A549 (cell line): ENCODE data around the gene CCNG2. TPM values are rescaled to one million over a fixed set of nuclear protein-coding genes. Genes with fewer than 3 reads are reported as not detected.

ENCODE experiments used
- ATAC-seq, 2 experiments: fragments of 200-7000 bp in 1 of 2; fragments of >200 bp in 1 of 2; cut with Nextera tagmentation in 1 of 2; cut with Tn5 transposase in 1 of 2; 3 replicates each; pipeline versions ENCODE4 v1.8.0 to v1.9.1; 2018 to 2020; ENCODE audit warnings: mild to moderate bottlenecking in 1 of 2, moderate library complexity in 1 of 2
- CTCF ChIA-PET: fragments of 300-600 bp; sonication (Branson Sonifier 250); formaldehyde crosslinking; extraction: SDS; loops from one replicate; lab custom pipeline; 2021; ENCODE audit warnings: antibody characterized with exemption, inconsistent platforms; lab: Yijun Ruan, JAX
- POLR2A ChIA-PET: fragments of 350-600 bp; formaldehyde crosslinking; extraction: SDS; loops from one replicate; lab custom pipeline; 2021; ENCODE audit warnings: antibody characterized with exemption, inconsistent platforms; lab: Yijun Ruan, JAX
- DNase-seq, 2 experiments: peaks; one replicate each; pipeline versions ENCODE4 v3.0.0 to v3.0.0-alpha.2; 2011 to 2016; ENCODE audit warnings: low read depth in 1 of 2, low spot score in 1 of 2
- FAIRE-seq: peaks from 2 replicates; lab custom pipeline; 2011; peaks lifted over from hg19 to GRCh38; lab: Jason Lieb, UNC
- H3K27ac ChIP-seq, 2 experiments: fragments of >200 bp; sonication (Bioruptor Twin); formaldehyde crosslinking; 3 replicates each; pipeline ENCODE4 v1.5.1; 2016 to 2017
- H3K4me1 ChIP-seq: fragments of >200 bp; sonication (Bioruptor Twin); formaldehyde crosslinking; 3 replicates; pipeline ENCODE4 v1.6.1; 2016
- H3K4me2 ChIP-seq: fragments of >200 bp; sonication (Bioruptor Twin); formaldehyde crosslinking; 3 replicates; pipeline ENCODE4 v1.6.1; 2016
- H3K4me3 ChIP-seq: fragments of >200 bp; sonication (Bioruptor Twin); formaldehyde crosslinking; 3 replicates; pipeline ENCODE4 v1.5.1; 2016
- H3K9me3 ChIP-seq: fragments of >200 bp; sonication (Bioruptor Twin); formaldehyde crosslinking; 3 replicates; pipeline ENCODE4 v1.6.1; 2016
- CBX2 ChIP-seq: fragments of 200-600 bp; sonication (generic); IDR thresholded peaks from 2 replicates; pipeline ENCODE4 v1.6.1; 2016; ENCODE audit warnings: low read depth, mild to moderate bottlenecking, borderline replicate concordance
- CEBPB ChIP-seq, 2 experiments: fragments of >200 bp in 1 of 2; sonication (Bioruptor Twin) in 1 of 2; formaldehyde crosslinking in 1 of 2; IDR thresholded peaks; 2 replicates each; pipeline ENCODE4 v1.6.1; 2012 to 2016
- CHD2 ChIP-seq: fragments of 150-350 bp; IDR thresholded peaks from 2 replicates; pipeline ENCODE4 v1.6.1; 2014; ENCODE audit warnings: low read length; ENCODE audit not compliant: partially characterized antibody
- CHD4 ChIP-seq: fragments of 200-600 bp; sonication (generic); IDR thresholded peaks from 2 replicates; pipeline ENCODE4 v1.6.1; 2016; ENCODE audit warnings: antibody characterized with exemption, mild to moderate bottlenecking, borderline replicate concordance
- CTCF ChIP-seq: fragments of >200 bp; sonication (Bioruptor Twin); formaldehyde crosslinking; IDR thresholded peaks from 3 replicates; pipeline ENCODE4 v1.5.1; 2016
- FOSB ChIP-seq: fragments of 250-450 bp; sonication (Bioruptor Pico); IDR thresholded peaks from 2 replicates; pipeline ENCODE4 v1.5.0; 2020; ENCODE audit warnings: mild to moderate bottlenecking, moderate library complexity
- GATA3 ChIP-seq: IDR thresholded peaks from 2 replicates; pipeline ENCODE4 v1.6.1; 2012; ENCODE audit warnings: borderline replicate concordance
- HDAC2 ChIP-seq: fragments of 200-600 bp; sonication (generic); IDR thresholded peaks from 2 replicates; pipeline ENCODE4 v1.6.1; 2016
- HES2 ChIP-seq: fragments of >200 bp; sonication (Bioruptor Twin); formaldehyde crosslinking; IDR thresholded peaks from 2 replicates; pipeline ENCODE4 v1.6.1; 2016
- HEYL ChIP-seq: fragments of 250-450 bp; sonication (Bioruptor Pico); IDR thresholded peaks from 2 replicates; pipeline ENCODE4 v1.8.0; 2021; ENCODE audit warnings: mild to moderate bottlenecking, moderate library complexity
- JUN ChIP-seq, 2 experiments: fragments of >200 bp; sonication (Bioruptor Twin); formaldehyde crosslinking; IDR thresholded peaks; 2 replicates in 1 of 2; 3 replicates in 1 of 2; pipeline ENCODE4 v1.6.1; 2016 to 2017
- MAFK ChIP-seq: fragments of 450-650 bp; IDR thresholded peaks from 2 replicates; pipeline ENCODE4 v1.6.1; 2014; ENCODE audit not compliant: partially characterized antibody
- MYC ChIP-seq: IDR thresholded peaks from 2 replicates; pipeline ENCODE4 v1.6.1; 2012; ENCODE audit warnings: mild to moderate bottlenecking, inconsistent platforms, low read length, improper control_type of control experiment, borderline replicate concordance
- PBX3 ChIP-seq: IDR thresholded peaks from 2 replicates; pipeline ENCODE4 v1.6.1; 2012
- RAD21 ChIP-seq, 2 experiments: fragments of >200 bp in 1 of 2; sonication (Bioruptor Twin) in 1 of 2; formaldehyde crosslinking in 1 of 2; IDR thresholded peaks in 1 of 2; conservative IDR thresholded peaks in 1 of 2; 2 replicates in 1 of 2; 3 replicates in 1 of 2; pipeline ENCODE4 v1.6.1; 2012 to 2018; ENCODE audit warnings: inconsistent platforms in 1 of 2
- RARB ChIP-seq: fragments of 250-450 bp; sonication (Bioruptor Pico); IDR thresholded peaks from 2 replicates; pipeline ENCODE4 v1.8.0; 2021; ENCODE audit warnings: mild to moderate bottlenecking, moderate library complexity
- RCOR1 ChIP-seq: fragments of 150-350 bp; IDR thresholded peaks from 2 replicates; pipeline ENCODE4 v1.6.1; 2014; ENCODE audit warnings: antibody characterized with exemption, low read length, low read depth
- RNF2 ChIP-seq: fragments of 200-600 bp; sonication (generic); IDR thresholded peaks from 2 replicates; pipeline ENCODE4 v1.6.1; 2016; ENCODE audit warnings: low read depth, mild to moderate bottlenecking, antibody characterized with exemption, moderate library complexity, borderline replicate concordance
- SREBF2 ChIP-seq: fragments of 450-650 bp; IDR thresholded peaks from 2 replicates; pipeline ENCODE4 v1.6.1; 2014; ENCODE audit warnings: mild to moderate bottlenecking, moderate library complexity
- ZFP36 ChIP-seq: fragments of 450-650 bp; IDR thresholded peaks from 2 replicates; pipeline ENCODE4 v1.6.1; 2014; ENCODE audit warnings: borderline replicate concordance; ENCODE audit not compliant: partially characterized antibody
- ZNF302 ChIP-seq: fragments of 250-450 bp; sonication (Bioruptor Pico); IDR thresholded peaks from 2 replicates; pipeline ENCODE4 v1.9.0; 2021; ENCODE audit warnings: inconsistent platforms, mild to moderate bottlenecking, moderate library complexity
- ZSCAN20 ChIP-seq: fragments of 250-450 bp; sonication (Bioruptor Pico); IDR thresholded peaks from 2 replicates; pipeline ENCODE4 v1.8.0; 2022; ENCODE audit warnings: mild to moderate bottlenecking, moderate library complexity
- WGBS: methylation state at CpG from one replicate; pipeline ENCODE4 v1.1.6; 2017; ENCODE audit errors: missing lambda C conversion rate; 5-methylcytosine and 5-hydroxymethylcytosine counted together
- polyA plus RNA-seq, 4 experiments: library from polyadenylated mRNA; depleted of rRNA in 3 of 4; stranded (reverse); fragments of >200 nt; fragmentation: RNase III in 1 of 4; extraction: RNeasy Plus Mini Kit Qiagen cat#74134 plus additional on column Dnase treatment in 1 of 4; gene quantifications; 2 replicates in 3 of 4; 3 replicates in 1 of 4; pipeline ENCODE4 v1.2.3, GENCODE V29; 2011 to 2017
- TF ChIP-seq, protein P1 (sequence below): IDR thresholded peaks from 2 replicates; pipeline ENCODE4 v1.6.1; 2012; ENCODE audit warnings: low read depth, borderline replicate concordance
- TF ChIP-seq, protein P2 (sequence below): fragments of 250-450 bp; sonication (Bioruptor Pico); IDR thresholded peaks from 2 replicates; pipeline ENCODE4 v1.5.0; 2020; ENCODE audit warnings: low read depth, mild to moderate bottlenecking, moderate library complexity

CCNG2 gene
- polyA plus RNA-seq, 2 of the 4 experiments (the other 2 are of a cell fraction) = 3.9 to 9.8 TPM

DNA sequence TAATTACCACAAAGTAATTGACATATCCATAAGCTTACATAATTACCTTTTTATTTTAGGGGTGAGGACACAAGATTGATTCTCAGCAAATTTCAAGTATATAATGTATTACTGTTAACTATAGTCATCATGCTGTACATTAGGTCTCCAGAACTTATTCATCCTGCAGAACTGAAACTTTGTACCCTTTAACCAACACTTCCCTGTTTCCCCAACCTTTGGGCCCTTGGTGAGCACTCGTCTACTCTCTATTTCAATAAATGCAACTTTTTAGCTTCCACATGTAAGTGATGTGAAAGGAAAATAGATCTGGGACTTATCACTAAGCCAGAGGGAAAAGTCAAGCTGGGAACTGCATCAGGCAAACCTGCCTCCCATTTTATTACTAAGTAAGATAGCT lies 33.6 kb upstream of the CCNG2 start:
- no peak for TF ChIP-seq JUN (IDR thresholded peaks at IDR 0.05)
- TF ChIP-seq MAFK = no peak
- no peak for TF ChIP-seq RCOR1
- no peak for TF ChIP-seq ZFP36
- no peak for TF ChIP-seq HEYL (CRISPR knock-in tag)
- no peak for TF ChIP-seq RAD21 (conservative IDR thresholded peaks at IDR 0.05 in 1 of 2, IDR thresholded peaks at IDR 0.05 in 1 of 2)
- no peak for TF ChIP-seq CTCF
- TF ChIP-seq FOSB (CRISPR knock-in tag) = no peak
- no peak for TF ChIP-seq MYC
- TF ChIP-seq CBX2 = no peak
- DNase-seq = no peak
- no peak for FAIRE-seq
- POLR2A ChIA-PET = no interaction called here
- Histone ChIP-seq H3K4me2 (no peak overlapping the region), H3K4me3 (no peak overlapping the region), H3K9me3 (no peaks in the 10 kb centered on the region), H3K4me1 (no peaks in the 10 kb centered on the region), H3K27ac (no peak overlapping the region)
- CTCF ChIA-PET = no interaction called here
- WGBS = 28% methylated on average over 1 of the region's 1 CpG
- ATAC-seq = no peak

DNA sequence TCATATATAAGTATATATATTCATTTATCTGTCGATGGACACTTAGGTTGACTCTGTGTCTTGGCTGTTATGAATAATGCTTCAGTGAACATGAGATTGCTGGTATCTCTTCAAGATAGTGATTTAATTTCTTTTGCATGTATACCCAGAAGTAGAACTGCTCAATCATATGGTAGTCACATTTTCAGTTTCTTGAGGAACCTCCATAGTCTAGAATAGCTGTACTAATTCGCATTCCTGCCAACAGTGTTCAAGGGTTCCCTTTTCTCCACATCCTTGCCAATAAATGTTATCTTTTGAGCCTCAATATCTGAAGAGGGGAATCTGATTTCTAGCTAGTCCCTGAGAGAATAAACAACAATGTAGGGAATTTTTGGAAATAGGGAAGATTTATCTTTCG lies 32.4 kb upstream of the CCNG2 start:
- H3K27ac ChIP-seq = no peak overlapping the region
- TF ChIP-seq HDAC2 = no peak
- TF ChIP-seq CHD2 = no peak
- no peak for TF ChIP-seq HES2
- no peak for TF ChIP-seq ZSCAN20
- TF ChIP-seq CHD4 = no peak
- TF ChIP-seq GATA3 = no peak
- no peak for TF ChIP-seq RCOR1
- no peak for TF ChIP-seq RNF2
- ChIA-PET POLR2A (no interaction called here), CTCF (no interaction called here)
- H3K9me3 ChIP-seq = no peaks in the 10 kb centered on the region
- FAIRE-seq (no peak), ATAC-seq (no peak), DNase-seq (no peak)
- WGBS = 30% methylated on average over 3 of the region's 3 CpGs
- no peaks in the 10 kb centered on the region for H3K4me1 ChIP-seq
- no peak overlapping the region for H3K4me2 ChIP-seq
- H3K4me3 ChIP-seq = no peak overlapping the region

DNA sequence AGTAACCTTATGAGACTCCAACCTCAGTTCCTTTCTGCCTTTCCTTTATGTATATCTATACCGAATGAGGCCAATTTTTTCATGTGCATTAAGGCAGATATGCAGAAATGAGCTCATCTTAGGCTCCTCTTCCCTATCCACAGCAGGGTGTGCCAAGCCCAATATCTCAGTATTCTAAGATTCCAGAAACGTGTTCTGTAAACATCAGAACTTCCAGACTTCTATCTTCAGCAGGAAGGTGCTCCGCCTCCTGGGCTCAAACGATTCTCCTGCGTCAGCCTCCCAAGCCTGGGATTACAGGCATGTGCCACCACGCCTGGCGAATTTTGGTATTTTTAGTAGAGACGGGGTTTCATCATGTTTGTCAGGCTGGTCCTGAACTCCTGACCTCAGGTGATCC lies 31.0 kb upstream of the CCNG2 start:
- H3K27ac ChIP-seq = no peak overlapping the region
- WGBS = 33% methylated on average over 6 of the region's 8 CpGs
- TF ChIP-seq, protein P1, sequence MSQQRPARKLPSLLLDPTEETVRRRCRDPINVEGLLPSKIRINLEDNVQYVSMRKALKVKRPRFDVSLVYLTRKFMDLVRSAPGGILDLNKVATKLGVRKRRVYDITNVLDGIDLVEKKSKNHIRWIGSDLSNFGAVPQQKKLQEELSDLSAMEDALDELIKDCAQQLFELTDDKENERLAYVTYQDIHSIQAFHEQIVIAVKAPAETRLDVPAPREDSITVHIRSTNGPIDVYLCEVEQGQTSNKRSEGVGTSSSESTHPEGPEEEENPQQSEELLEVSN = no peak
- TF ChIP-seq ZNF302 (CRISPR knock-in tag) (no peak), CEBPB (IDR thresholded peaks at IDR 0.05) (no peak), RARB (CRISPR knock-in tag) (no peak), SREBF2 (no peak), RNF2 (no peak), CHD4 (no peak), MAFK (no peak), PBX3 (no peak), FOSB (CRISPR knock-in tag) (no peak)
- TF ChIP-seq, protein P2, sequence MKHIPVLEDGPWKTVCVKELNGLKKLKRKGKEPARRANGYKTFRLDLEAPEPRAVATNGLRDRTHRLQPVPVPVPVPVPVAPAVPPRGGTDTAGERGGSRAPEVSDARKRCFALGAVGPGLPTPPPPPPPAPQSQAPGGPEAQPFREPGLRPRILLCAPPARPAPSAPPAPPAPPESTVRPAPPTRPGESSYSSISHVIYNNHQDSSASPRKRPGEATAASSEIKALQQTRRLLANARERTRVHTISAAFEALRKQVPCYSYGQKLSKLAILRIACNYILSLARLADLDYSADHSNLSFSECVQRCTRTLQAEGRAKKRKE (CRISPR knock-in tag) = no peak
- no peak for DNase-seq
- ATAC-seq = no peak
- H3K9me3 ChIP-seq = no peaks in the 10 kb centered on the region
- no peak overlapping the region for H3K4me2 ChIP-seq
- ChIA-PET POLR2A (no interaction called here), CTCF (interaction anchor here (1.2 kb wide), 1 partner anchor 30 kb away, joined by 3 read pairs; no protein-coding TSS in a partner anchor)
- no peaks in the 10 kb centered on the region for H3K4me1 ChIP-seq
- FAIRE-seq = no peak
- H3K4me3 ChIP-seq = no peak overlapping the region
